Suprapubic skin (tissue), 3 donors: ENCODE data around the gene UNC50.
"Not testable (repeated sequence)": the region's sequence is repeated elsewhere in the genome, so short reads cannot be mapped to it uniquely, and the experiment has no call there.

Source experiments
- EP300 ChIP-seq: sonication (generic); formaldehyde crosslinking; IDR thresholded peaks from one replicate; pipeline ENCODE4 v1.6.1; 2017; ENCODE audit warnings: antibody characterized with exemption
- POLR2A ChIP-seq, 2 donors: fragments of 450-650 bp; IDR thresholded peaks; one replicate each; pipeline ENCODE4 v1.6.1; 2017; ENCODE audit warnings: antibody characterized with exemption in 2 of 2, mild to moderate bottlenecking in 2 of 2, moderate library complexity in 2 of 2
- TF ChIP-seq, protein P1 (sequence below), 2 donors: fragments of 200-600 bp in 1 of 2; fragments of 450-650 bp in 1 of 2; sonication (generic) in 1 of 2; IDR thresholded peaks; one replicate each; pipeline ENCODE4 v1.5.1; 2016 to 2019; ENCODE audit warnings: antibody characterized with exemption in 2 of 2, mild to moderate bottlenecking in 1 of 2, moderate library complexity in 1 of 2

DNA sequence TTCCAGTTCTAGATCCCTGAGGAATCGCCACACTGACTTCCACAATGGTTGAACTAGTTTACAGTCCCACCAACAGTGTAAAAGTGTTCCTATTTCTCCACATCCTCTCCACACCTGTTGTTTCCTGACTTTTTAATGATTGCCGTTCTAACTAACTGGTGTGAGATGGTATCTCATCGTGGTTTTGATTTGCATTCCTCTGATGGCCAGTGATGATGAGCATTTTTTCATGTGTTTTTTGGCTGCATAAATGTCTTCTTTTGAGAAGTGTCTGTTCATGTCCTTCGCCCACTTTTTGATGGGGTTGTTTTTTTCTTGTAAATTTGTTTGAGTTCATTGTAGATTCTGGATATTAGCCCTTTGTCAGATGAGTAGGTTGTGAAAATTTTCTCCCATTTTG lies 13.7 kb upstream of the UNC50 start:
- TF ChIP-seq, protein P1, sequence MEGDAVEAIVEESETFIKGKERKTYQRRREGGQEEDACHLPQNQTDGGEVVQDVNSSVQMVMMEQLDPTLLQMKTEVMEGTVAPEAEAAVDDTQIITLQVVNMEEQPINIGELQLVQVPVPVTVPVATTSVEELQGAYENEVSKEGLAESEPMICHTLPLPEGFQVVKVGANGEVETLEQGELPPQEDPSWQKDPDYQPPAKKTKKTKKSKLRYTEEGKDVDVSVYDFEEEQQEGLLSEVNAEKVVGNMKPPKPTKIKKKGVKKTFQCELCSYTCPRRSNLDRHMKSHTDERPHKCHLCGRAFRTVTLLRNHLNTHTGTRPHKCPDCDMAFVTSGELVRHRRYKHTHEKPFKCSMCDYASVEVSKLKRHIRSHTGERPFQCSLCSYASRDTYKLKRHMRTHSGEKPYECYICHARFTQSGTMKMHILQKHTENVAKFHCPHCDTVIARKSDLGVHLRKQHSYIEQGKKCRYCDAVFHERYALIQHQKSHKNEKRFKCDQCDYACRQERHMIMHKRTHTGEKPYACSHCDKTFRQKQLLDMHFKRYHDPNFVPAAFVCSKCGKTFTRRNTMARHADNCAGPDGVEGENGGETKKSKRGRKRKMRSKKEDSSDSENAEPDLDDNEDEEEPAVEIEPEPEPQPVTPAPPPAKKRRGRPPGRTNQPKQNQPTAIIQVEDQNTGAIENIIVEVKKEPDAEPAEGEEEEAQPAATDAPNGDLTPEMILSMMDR (IDR thresholded peaks at IDR 0.05): not testable (repeated sequence)
- TF ChIP-seq POLR2A (IDR thresholded peaks at IDR 0.05); EP300: not testable (repeated sequence)
